ENCODE data around the gene IFNA16.
"Not testable (repeated sequence)": the region's sequence is repeated elsewhere in the genome, so short reads cannot be mapped to it uniquely, and the experiment has no call there.

IFNA16 gene

DNA sequence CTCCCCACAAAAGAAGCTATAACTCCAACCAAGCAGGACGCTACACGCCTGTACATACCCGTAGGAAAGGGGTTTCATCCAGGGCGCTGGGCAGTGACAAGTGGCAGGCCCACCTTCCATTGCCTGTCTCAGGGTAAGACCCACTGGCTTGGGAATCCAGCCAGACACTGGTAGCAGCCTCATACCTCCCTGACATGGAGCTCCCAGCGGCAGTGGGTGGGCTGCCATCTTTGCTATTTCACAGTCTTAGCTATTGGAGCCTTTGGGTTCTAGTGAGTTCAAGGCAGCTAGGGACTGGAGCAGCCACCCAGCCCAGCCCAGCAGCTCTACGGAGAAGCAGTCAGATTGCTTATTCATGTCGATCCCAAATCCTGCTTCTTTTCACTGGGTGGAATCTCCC, 6.8 kb downstream of the IFNA16 start:
- TF ChIP-seq, protein P1, sequence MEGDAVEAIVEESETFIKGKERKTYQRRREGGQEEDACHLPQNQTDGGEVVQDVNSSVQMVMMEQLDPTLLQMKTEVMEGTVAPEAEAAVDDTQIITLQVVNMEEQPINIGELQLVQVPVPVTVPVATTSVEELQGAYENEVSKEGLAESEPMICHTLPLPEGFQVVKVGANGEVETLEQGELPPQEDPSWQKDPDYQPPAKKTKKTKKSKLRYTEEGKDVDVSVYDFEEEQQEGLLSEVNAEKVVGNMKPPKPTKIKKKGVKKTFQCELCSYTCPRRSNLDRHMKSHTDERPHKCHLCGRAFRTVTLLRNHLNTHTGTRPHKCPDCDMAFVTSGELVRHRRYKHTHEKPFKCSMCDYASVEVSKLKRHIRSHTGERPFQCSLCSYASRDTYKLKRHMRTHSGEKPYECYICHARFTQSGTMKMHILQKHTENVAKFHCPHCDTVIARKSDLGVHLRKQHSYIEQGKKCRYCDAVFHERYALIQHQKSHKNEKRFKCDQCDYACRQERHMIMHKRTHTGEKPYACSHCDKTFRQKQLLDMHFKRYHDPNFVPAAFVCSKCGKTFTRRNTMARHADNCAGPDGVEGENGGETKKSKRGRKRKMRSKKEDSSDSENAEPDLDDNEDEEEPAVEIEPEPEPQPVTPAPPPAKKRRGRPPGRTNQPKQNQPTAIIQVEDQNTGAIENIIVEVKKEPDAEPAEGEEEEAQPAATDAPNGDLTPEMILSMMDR (IDR thresholded peaks at IDR 0.05) = no peak
- Histone ChIP-seq H3K79me2 (no peaks in the 10 kb centered on the region), H3K4me3 (ENCODE audit: low read depth, low read length) (no peak overlapping the region), H3K4me1 (no peaks in the 10 kb centered on the region), H3K9me3 (ENCODE audit: control insufficient read depth, low read length) (no peaks in the 10 kb centered on the region), H3K9ac (no peak overlapping the region), H3K27me3 (ENCODE audit: control insufficient read depth, insufficient read depth, low read length) (no peaks in the 10 kb centered on the region), H3K4me2 (ENCODE audit: low read length) (no peak overlapping the region), H2AFZ (no peak overlapping the region), H3K27ac (no peak overlapping the region), H3K36me3 (ENCODE audit: control insufficient read depth, insufficient read depth, low read length) (no peaks in the 10 kb centered on the region)

DNA sequence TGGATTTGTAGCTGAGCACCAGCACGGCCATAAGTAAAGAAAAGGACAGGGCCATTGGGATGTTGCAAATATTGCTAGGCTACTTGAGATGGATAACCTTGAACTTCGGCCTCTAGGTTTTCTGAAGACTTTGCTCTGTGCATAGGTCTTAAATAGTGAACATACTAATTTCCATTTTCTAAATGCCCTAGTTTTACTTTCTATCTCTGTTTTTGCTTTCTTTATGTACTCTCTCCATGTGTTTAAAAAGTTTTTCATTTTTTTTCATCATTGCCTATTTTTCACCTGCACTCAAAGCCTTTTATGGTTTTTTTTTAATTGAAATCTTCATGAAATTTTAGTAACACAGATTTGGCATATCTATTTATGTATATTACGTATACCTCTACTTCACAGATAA, 10.1 kb downstream of the IFNA16 start, which contains the start of gene IFNA10:
Gene IFNA10 (minus strand): TSS at position 101 of the 400 bp plus-strand sequence. CDS start 46 bp downstream, at position 55.
- not testable (repeated sequence) for H3K79me2 ChIP-seq; H3K27ac ChIP-seq; H3K9ac ChIP-seq; H3K9me3 ChIP-seq (ENCODE audit: control insufficient read depth, low read length); H3K4me1 ChIP-seq; H3K36me3 ChIP-seq (ENCODE audit: control insufficient read depth, insufficient read depth, low read length); H3K4me2 ChIP-seq (ENCODE audit: low read length); H3K4me3 ChIP-seq (ENCODE audit: low read depth, low read length); H3K27me3 ChIP-seq (ENCODE audit: control insufficient read depth, insufficient read depth, low read length); H2AFZ ChIP-seq

DNA sequence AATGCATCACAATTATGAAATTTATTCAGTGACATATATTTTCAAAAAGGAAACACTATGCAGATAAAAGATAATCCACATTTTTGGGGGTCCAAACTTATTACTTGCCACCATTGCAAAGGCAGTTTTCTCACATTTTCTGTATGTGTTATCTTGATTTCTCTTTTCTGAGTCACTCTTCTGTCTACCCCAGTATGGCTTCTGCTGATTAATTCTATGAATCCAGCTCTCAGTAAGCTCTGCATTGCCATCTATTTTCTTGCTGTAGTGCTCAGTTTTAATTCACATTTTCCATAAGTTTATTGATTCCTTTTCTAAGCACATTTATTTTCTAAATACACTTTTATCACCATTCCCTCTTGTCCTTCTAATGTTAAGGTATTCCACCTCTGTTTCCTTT, 11.9 kb downstream of the IFNA16 start:
- H3K36me3 ChIP-seq (ENCODE audit: control insufficient read depth, insufficient read depth, low read length) = no peaks in the 10 kb centered on the region
- no peaks in the 10 kb centered on the region for H3K79me2 ChIP-seq
- H3K9ac ChIP-seq = no peak overlapping the region
- H2AFZ ChIP-seq = no peak overlapping the region
- TF ChIP-seq, protein P1 (IDR thresholded peaks at IDR 0.05) = no peak
- H3K27me3 ChIP-seq (ENCODE audit: control insufficient read depth, insufficient read depth, low read length) = no peaks in the 10 kb centered on the region
- H3K9me3 ChIP-seq (ENCODE audit: control insufficient read depth, low read length) = no peaks in the 10 kb centered on the region
- no peak overlapping the region for H3K4me3 ChIP-seq (ENCODE audit: low read depth, low read length)
- H3K27ac ChIP-seq = no peak overlapping the region
- no peaks in the 10 kb centered on the region for H3K4me1 ChIP-seq
- no peak overlapping the region for H3K4me2 ChIP-seq (ENCODE audit: low read length)

DNA sequence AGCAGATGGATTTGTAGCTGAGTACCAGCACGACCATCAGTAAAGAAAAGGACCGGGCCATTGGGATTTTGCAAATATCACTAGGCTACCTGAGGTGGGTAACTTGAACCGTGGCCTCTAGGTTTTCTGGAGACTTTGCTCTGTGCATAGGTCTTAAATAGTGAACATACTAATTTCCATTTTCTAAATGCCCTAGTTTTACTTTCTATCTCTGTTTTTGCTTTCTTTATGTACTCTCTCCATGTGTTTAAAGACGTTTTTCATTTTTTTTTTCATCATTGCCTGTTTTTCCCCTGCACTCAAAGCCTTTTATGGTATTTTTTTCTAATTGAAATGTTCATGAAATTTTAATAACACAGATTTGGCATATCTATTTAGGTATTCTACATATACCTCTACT, 15.0 kb downstream of the IFNA16 start, which contains the start of gene IFNA7:
Gene IFNA7 (minus strand): TSS at position 101 of the 400 bp plus-strand sequence. CDS start 40 bp downstream, at position 61.
- H3K27ac ChIP-seq; H3K27me3 ChIP-seq (ENCODE audit: control insufficient read depth, insufficient read depth, low read length); H3K9ac ChIP-seq; H3K9me3 ChIP-seq (ENCODE audit: control insufficient read depth, low read length); H2AFZ ChIP-seq; H3K4me1 ChIP-seq; H3K36me3 ChIP-seq (ENCODE audit: control insufficient read depth, insufficient read depth, low read length); H3K4me3 ChIP-seq (ENCODE audit: low read depth, low read length); H3K79me2 ChIP-seq; H3K4me2 ChIP-seq (ENCODE audit: low read length): not testable (repeated sequence)

DNA sequence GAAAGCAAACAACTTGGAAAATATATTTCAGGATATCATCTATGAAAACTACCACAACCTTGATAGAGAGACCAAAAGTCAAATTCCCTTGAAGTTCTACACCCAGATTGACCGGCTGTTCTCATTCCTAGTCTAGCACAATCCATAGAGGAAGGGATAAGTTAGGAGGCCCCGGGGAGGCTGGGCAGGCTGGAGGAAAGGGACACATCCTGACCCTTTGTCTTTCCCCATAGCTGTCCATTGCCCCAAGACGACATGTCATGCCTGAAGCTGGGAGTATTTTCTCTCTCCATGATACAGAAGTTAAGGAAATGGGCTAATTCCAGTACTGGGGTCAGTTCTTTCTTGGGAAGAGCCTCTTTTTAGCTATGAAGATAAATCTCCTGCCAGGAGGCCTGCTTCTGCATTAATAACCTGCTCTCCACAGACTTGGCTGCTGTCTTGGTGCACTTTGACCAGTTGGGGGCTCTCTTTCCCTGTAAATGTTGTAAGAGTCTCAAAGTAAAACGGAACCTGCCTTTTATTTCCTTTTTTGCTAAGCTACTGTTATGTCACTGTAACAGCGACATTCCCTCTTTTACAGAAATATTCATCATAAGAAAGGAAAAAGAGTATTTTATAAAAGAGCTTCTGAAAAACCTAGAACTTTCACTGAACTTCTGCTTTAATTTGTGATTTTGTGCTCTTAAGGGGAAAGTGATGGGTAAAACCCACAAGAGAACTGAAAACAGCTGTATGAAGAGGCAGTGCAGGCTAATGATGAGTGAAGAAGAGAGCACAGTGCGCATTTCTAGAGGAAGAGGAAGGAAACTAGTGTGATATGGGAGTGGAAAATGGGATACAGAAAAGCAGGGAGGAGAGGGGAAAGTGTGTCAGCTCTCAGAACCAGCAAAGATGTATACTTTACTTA, 22.0 kb downstream of the IFNA16 start:
- H3K9me3 ChIP-seq (ENCODE audit: control insufficient read depth, low read length); H3K36me3 ChIP-seq (ENCODE audit: control insufficient read depth, insufficient read depth, low read length); H3K9ac ChIP-seq; H3K4me3 ChIP-seq (ENCODE audit: low read depth, low read length); H2AFZ ChIP-seq; H3K4me2 ChIP-seq (ENCODE audit: low read length); H3K79me2 ChIP-seq; H3K4me1 ChIP-seq; H3K27ac ChIP-seq; H3K27me3 ChIP-seq (ENCODE audit: control insufficient read depth, insufficient read depth, low read length): not testable (repeated sequence)

DNA sequence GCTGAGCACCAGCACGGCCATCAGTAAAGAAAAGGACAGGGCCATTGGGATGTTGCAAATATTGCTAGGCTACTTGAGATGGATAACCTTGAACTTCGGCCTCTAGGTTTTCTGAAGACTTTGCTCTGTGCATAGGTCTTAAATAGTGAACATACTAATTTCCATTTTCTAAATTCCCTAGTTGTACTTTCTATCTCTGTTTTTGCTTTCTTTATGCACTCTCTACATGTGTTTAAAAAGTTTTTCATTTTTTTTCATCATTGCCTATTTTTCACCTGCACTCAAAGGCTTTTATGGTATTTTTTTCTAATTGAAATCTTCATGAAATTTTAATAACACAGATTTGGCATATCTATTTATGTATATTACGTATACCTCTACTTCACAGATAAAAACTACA, 29.6 kb downstream of the IFNA16 start, which contains the start of gene IFNA4:
Gene IFNA4 (minus strand): TSS at position 101 of the 400 bp plus-strand sequence. CDS start 56 bp downstream, at position 45.
- H3K36me3 ChIP-seq (ENCODE audit: control insufficient read depth, insufficient read depth, low read length); H3K4me2 ChIP-seq (ENCODE audit: low read length); H3K4me3 ChIP-seq (ENCODE audit: low read depth, low read length); H3K4me1 ChIP-seq; H3K9ac ChIP-seq; H3K27ac ChIP-seq; H2AFZ ChIP-seq; H3K27me3 ChIP-seq (ENCODE audit: control insufficient read depth, insufficient read depth, low read length); H3K79me2 ChIP-seq; H3K9me3 ChIP-seq (ENCODE audit: control insufficient read depth, low read length): not testable (repeated sequence)

DNA sequence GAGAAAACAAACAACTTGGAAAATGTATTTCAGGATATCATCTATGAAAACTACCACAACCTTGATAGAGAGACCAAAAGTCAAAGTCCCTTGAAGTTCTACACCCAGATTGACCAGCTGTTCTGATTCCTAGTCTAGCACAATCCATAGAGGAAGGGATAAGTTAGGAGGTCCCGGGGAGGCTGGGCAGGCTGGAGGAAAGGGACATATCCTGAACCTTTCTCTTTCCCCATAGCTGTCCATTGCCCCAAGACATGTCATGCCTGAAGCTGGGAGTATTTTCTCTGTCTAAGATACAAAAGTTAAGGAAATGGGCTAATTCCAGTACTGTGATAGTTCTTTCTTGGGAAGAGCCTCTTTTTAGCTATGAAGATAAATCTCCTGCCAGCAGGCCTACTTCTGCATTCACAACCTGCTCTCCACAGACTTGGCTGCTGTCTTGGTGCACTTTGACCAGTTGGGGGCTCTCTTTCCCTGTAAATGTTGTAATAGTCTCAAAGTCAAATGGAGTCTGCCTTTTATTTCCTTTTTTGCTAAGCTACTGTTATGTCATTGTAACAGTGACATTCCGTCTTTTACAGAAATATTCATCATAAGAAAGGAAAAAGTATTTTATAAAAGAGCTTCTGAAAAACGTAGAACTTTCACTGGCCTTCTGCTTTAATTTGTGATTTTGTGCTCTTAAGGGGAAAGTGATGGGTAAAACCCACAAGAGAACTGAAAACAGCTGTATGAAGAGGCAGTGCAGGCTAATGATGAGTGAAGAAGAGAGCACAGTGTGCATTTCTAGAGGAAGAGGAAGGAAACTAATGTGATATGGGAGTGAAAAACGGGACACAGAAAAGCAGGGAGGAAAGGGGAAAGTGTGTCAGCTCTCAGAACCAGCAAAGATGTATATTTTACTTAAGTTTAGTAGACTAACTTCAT, 34.0 kb downstream of the IFNA16 start:
- not testable (repeated sequence) for H2AFZ ChIP-seq; H3K4me2 ChIP-seq (ENCODE audit: low read length); H3K4me3 ChIP-seq (ENCODE audit: low read depth, low read length); H3K27me3 ChIP-seq (ENCODE audit: control insufficient read depth, insufficient read depth, low read length); H3K9me3 ChIP-seq (ENCODE audit: control insufficient read depth, low read length); H3K4me1 ChIP-seq; H3K9ac ChIP-seq; H3K27ac ChIP-seq; H3K36me3 ChIP-seq (ENCODE audit: control insufficient read depth, insufficient read depth, low read length); H3K79me2 ChIP-seq

Data from parathyroid adenoma (tissue), 2 donors.